HepG2 (cell line): Measurements from ENCODE around the gene KCNQ2. TPM values are rescaled to one million over a fixed set of nuclear protein-coding genes. Genes with fewer than 3 reads are reported as not detected.
"Not testable (repeated sequence)": the region's sequence is repeated elsewhere in the genome, so short reads cannot be mapped to it uniquely, and the experiment has no call there.

Experiments used
- ATAC-seq: fragments of 200-7000 bp; cut with Tn5 transposase; 3 replicates; pipeline ENCODE4 v1.9.1; 2020; ENCODE audit warnings: mild to moderate bottlenecking, moderate library complexity
- BruUV-seq: library from RNA; stranded (reverse); fragments of 400-500 nt; replicated peaks from 2 replicates; lab custom pipeline; 2021; lab: Mats Ljungman, UMichigan
- CTCF ChIA-PET: fragments of 300-600 bp; formaldehyde crosslinking; extraction: SDS; loops from one replicate; lab custom pipeline; 2021; ENCODE audit warnings: low total read pairs, inconsistent platforms, low intra/inter-chr PET ratio; lab: Yijun Ruan, JAX
- POLR2A ChIA-PET: fragments of 350-600 bp; sonication (Branson Sonifier 250); formaldehyde crosslinking; loops from one replicate; lab custom pipeline; 2020; ENCODE audit warnings: antibody characterized with exemption, inconsistent platforms; lab: Yijun Ruan, JAX
- DNase-seq: peaks from one replicate; pipeline ENCODE4 v3.0.0-alpha.2; 2015; ENCODE audit warnings: low spot score
- FAIRE-seq: peaks from 3 replicates; lab custom pipeline; 2011; peaks lifted over from hg19 to GRCh38; lab: Jason Lieb, UNC
- H2AFZ ChIP-seq: one replicate; pipeline ENCODE4 v1.6.1; 2011; ENCODE audit warnings: low read length, inconsistent platforms
- H3K27ac ChIP-seq: fragments of 300-600 bp; 3 replicates; pipeline ENCODE4 v1.8.0; 2011; ENCODE audit warnings: mixed run types, mild to moderate bottlenecking, mixed read lengths, low read length, inconsistent platforms; ENCODE audit not compliant: insufficient read depth; ENCODE audit errors: extremely low read length
- H3K27me3 ChIP-seq, 2 experiments: fragments of 200-600 bp in 1 of 2; 2 replicates in 1 of 2; 3 replicates in 1 of 2; pipeline versions ENCODE4 v1.6.0 to v1.8.0; 2011; ENCODE audit warnings: low read length in 2 of 2, mild to moderate bottlenecking in 2 of 2, moderate library complexity in 2 of 2, inconsistent platforms in 1 of 2; ENCODE audit not compliant: insufficient read depth in 2 of 2, control insufficient read depth in 1 of 2
- H3K36me3 ChIP-seq, 2 experiments: fragments of 200-600 bp in 1 of 2; replicated peaks in 1 of 2; 2 replicates in 1 of 2; 3 replicates in 1 of 2; pipeline versions ENCODE4 v1.5.1 to v1.8.0; 2011; ENCODE audit warnings: low read length in 2 of 2, inconsistent platforms in 1 of 2; ENCODE audit not compliant: insufficient read depth in 2 of 2, control insufficient read depth in 1 of 2
- H3K4me1 ChIP-seq: 2 replicates; pipeline ENCODE4 v1.5.1; 2012; ENCODE audit warnings: low read length, inconsistent platforms; ENCODE audit not compliant: insufficient read depth
- H3K4me2 ChIP-seq: 2 replicates; pipeline ENCODE4 v1.6.0; 2011; ENCODE audit warnings: low read depth, low read length, inconsistent platforms
- H3K4me3 ChIP-seq, 3 experiments: fragments of 200-600 bp in 1 of 3; sonication (generic), shearing (Covaris generic) in 1 of 3; replicated peaks in 1 of 3; 2 replicates each; pipeline ENCODE4 v1.5.1; 2011 to 2016; ENCODE audit warnings: low read length in 3 of 3, inconsistent platforms in 2 of 3, low read depth in 2 of 3, mild to moderate bottlenecking in 2 of 3, control low read depth in 1 of 3, mixed read lengths in 1 of 3; ENCODE audit not compliant: insufficient read depth in 1 of 3
- H3K79me2 ChIP-seq: one replicate; pipeline ENCODE4 v1.6.1; 2011; ENCODE audit warnings: low read length, inconsistent platforms; ENCODE audit not compliant: insufficient read depth
- H3K9ac ChIP-seq: 2 replicates; pipeline ENCODE4 v1.6.0; 2011; ENCODE audit warnings: mild to moderate bottlenecking, low read depth, low read length, inconsistent platforms; ENCODE audit not compliant: insufficient read depth
- H3K9me3 ChIP-seq: 2 replicates; pipeline ENCODE4 v1.5.1; 2012; ENCODE audit warnings: mild to moderate bottlenecking, low read length
- H4K20me1 ChIP-seq: 2 replicates; pipeline ENCODE4 v1.6.0; 2011; ENCODE audit warnings: inconsistent platforms, mild to moderate bottlenecking, low read length, moderate library complexity; ENCODE audit not compliant: insufficient read depth
- HNRNPK ChIP-seq: fragments of 200-400 bp; formaldehyde crosslinking; IDR thresholded peaks from 2 replicates; pipeline ENCODE4 v1.6.1; 2018; ENCODE audit warnings: low read length, low read depth, moderate library complexity, mild to moderate bottlenecking; ENCODE audit not compliant: poor library complexity, severe bottlenecking
- KAT8 ChIP-seq: IDR thresholded peaks from 2 replicates; pipeline ENCODE4 v1.6.1; 2016; ENCODE audit warnings: missing genetic modification reagents, missing compliant biosample characterization
- MEIS1 ChIP-seq: sonication (generic); formaldehyde crosslinking; IDR thresholded peaks from 2 replicates; pipeline ENCODE4 v1.9.0; 2021; ENCODE audit warnings: mild to moderate bottlenecking, missing genetic modification reagents, moderate library complexity, borderline replicate concordance
- NFYC ChIP-seq: IDR thresholded peaks from 2 replicates; pipeline ENCODE4 v1.6.1; 2016; ENCODE audit warnings: missing genetic modification reagents, missing compliant biosample characterization
- POLR2AphosphoS2 ChIP-seq: IDR thresholded peaks from 2 replicates; pipeline ENCODE4 v1.6.1; 2011; ENCODE audit warnings: low read depth, low read length, improper control_type of control experiment
- SALL1 ChIP-seq: sonication (generic); formaldehyde crosslinking; IDR thresholded peaks from 2 replicates; pipeline ENCODE4 v1.8.0; 2022; ENCODE audit warnings: mild to moderate bottlenecking, missing genetic modification reagents
- TBL1XR1 ChIP-seq: fragments of 150-350 bp; IDR thresholded peaks from 2 replicates; pipeline ENCODE4 v1.6.1; 2014; ENCODE audit warnings: borderline replicate concordance, low read length; ENCODE audit not compliant: partially characterized antibody
- ZBTB21 ChIP-seq: sonication (generic); formaldehyde crosslinking; IDR thresholded peaks from 2 replicates; pipeline ENCODE4 v1.4.0; 2020; ENCODE audit warnings: missing genetic modification reagents
- ZBTB43 ChIP-seq: sonication (generic); formaldehyde crosslinking; conservative IDR thresholded peaks from 2 replicates; pipeline ENCODE4 v1.4.0; 2020; ENCODE audit warnings: missing genetic modification reagents
- ZNF670 ChIP-seq: sonication (generic); formaldehyde crosslinking; IDR thresholded peaks from 2 replicates; pipeline ENCODE4 v1.8.0; 2022; ENCODE audit warnings: mild to moderate bottlenecking, missing genetic modification reagents, borderline replicate concordance
- ZNF766 ChIP-seq: sonication (generic); formaldehyde crosslinking; IDR thresholded peaks from 2 replicates; pipeline ENCODE4 v1.5.0; 2020; ENCODE audit warnings: missing genetic modification reagents, borderline replicate concordance
- ZNF775 ChIP-seq: sonication (generic); formaldehyde crosslinking; IDR thresholded peaks from 2 replicates; pipeline ENCODE4 v1.4.0; 2020; ENCODE audit warnings: missing genetic modification reagents, mild to moderate bottlenecking, moderate library complexity, borderline replicate concordance
- ZNF83 ChIP-seq: sonication (generic); formaldehyde crosslinking; IDR thresholded peaks from 2 replicates; pipeline ENCODE4 v1.4.0; 2020; ENCODE audit warnings: missing genetic modification reagents, mild to moderate bottlenecking, borderline replicate concordance
- WGBS: methylation state at CpG from one replicate; pipeline ENCODE4 v1.1.6; 2017; ENCODE audit warnings: low lambda C conversion rate; 5-methylcytosine and 5-hydroxymethylcytosine counted together
- in situ Hi-C: cut with HindIII; loops from 2 replicates; pipeline ENCODE4 v1.10.0; 2017; ENCODE audit warnings: low pct_unique_long_range_greater_than_20kb; ENCODE audit not compliant: extremely low pct_ligation_motif_present
- intact Hi-C: fragments of 100-400 bp; cut with micrococcal nuclease; formaldehyde crosslinking; loops from one replicate; pipeline ENCODE4 v1.10.0; 2022; ENCODE audit not compliant: unreplicated experiment
- polyA plus RNA-seq, 8 experiments: library from polyadenylated mRNA; depleted of rRNA in 3 of 8; stranded (reverse) in 7 of 8; unstranded in 1 of 8; fragments of >200 nt; fragmentation: Illumina TruSeq in 4 of 8; extraction: Trizol in 4 of 8; gene quantifications; 2 replicates each; pipeline versions ENCODE4 v1.2.1 to v1.2.3, GENCODE V29; 2011 to 2016; ENCODE audit warnings: low read depth in 4 of 8, missing spikeins in 1 of 8, mixed read lengths in 1 of 8; ENCODE audit not compliant: insufficient read depth in 1 of 8
- total RNA-seq, 5 experiments: library from RNA; depleted of rRNA; stranded (reverse); fragments of >200 nt; fragmentation: Illumina TruSeq; extraction: Trizol; gene quantifications; 2 replicates each; pipeline ENCODE4 v1.2.3, GENCODE V29; 2016; ENCODE audit warnings: low read depth in 1 of 5

The KCNQ2 gene
- total and polyA plus RNA-seq, 2 of the 13 experiments (the other 11 are each of a cell fraction or from before 2014, with no cell fraction given), result not detected

GRCh38 chr20:63379872-63380271 is 92.6 kb downstream of the KCNQ2 start:
- intact Hi-C loops, DNase-seq, H3K36me3 ChIP-seq, H3K4me3 ChIP-seq, H3K9me3 ChIP-seq, BruUV-seq, H3K27ac ChIP-seq, H3K9ac ChIP-seq, POLR2A ChIA-PET, H3K4me2 ChIP-seq, H3K79me2 ChIP-seq, H2AFZ ChIP-seq, ATAC-seq: not testable (repeated sequence)
- FAIRE-seq, result peak; percentile 39
- H3K27me3 ChIP-seq, result peaks cover 5 to 35% of the 10 kb centered on the region in 2 experiments; a peak in 3 of 5 replicates
- WGBS, result 42% methylated on average over 9 of the region's 9 CpGs
- in situ Hi-C loops, result loop anchor here (5.0 kb wide), 1 partner anchor 73 kb away; no protein-coding TSS in a partner anchor
- H3K4me1 ChIP-seq, result peaks cover 29% of the 10 kb centered on the region
- H4K20me1 ChIP-seq, result peaks cover 11% of the 10 kb centered on the region; the same call in 1 of the 2 replicates
- TF ChIP-seq NFYC (CRISPR knock-in tag), result peak; percentile 30; the same call in 1 of the 2 replicates
- CTCF ChIA-PET, result interaction anchor here (3.9 kb wide), 1 partner anchor 70 kb away, joined by 18 read pairs; no protein-coding TSS in a partner anchor

- TF ChIP-seq ZBTB21 (CRISPR knock-in tag) (no peak), KAT8 (CRISPR knock-in tag) (no peak), MEIS1 (CRISPR knock-in tag) (no peak), ZBTB43 (CRISPR knock-in tag) (no peak), ZNF670 (CRISPR knock-in tag) (no peak), ZNF775 (no peak), POLR2AphosphoS2 (no peak), TBL1XR1 (no peak), ZNF83 (CRISPR knock-in tag) (no peak), SALL1 (CRISPR knock-in tag) (no peak), ZNF766 (CRISPR knock-in tag) (no peak), HNRNPK (no peak)
- POLR2A ChIA-PET, result no interaction called here
- Histone ChIP-seq H4K20me1 (peaks cover 11% of the 10 kb centered on the region; the same call in 1 of the 2 replicates), H3K36me3 (no peaks in the 10 kb centered on the region), H2AFZ (no peak overlapping the region), H3K4me2 (no peak overlapping the region), H3K27ac (no peak overlapping the region), H3K79me2 (no peaks in the 10 kb centered on the region), H3K4me1 (peaks cover 34% of the 10 kb centered on the region), H3K9me3 (no peaks in the 10 kb centered on the region), H3K27me3 (peaks cover 6 to 37% of the 10 kb centered on the region in 2 experiments; a peak in 4 of 5 replicates), H3K4me3 (no peak overlapping the region), H3K9ac (no peak overlapping the region)
- ATAC-seq, result no peak
- CTCF ChIA-PET, result interaction anchor here (3.9 kb wide), 1 partner anchor 69 kb away, joined by 18 read pairs; no protein-coding TSS in a partner anchor
- FAIRE-seq, result no peak
- intact Hi-C loops (no loop called here), in situ Hi-C loops (no loop called here)
- no TSS peak for BruUV-seq
- 52% methylated on average over 11 of the region's 11 CpGs for WGBS
- no peak for DNase-seq
Observed at GRCh38 chr20:63379296-63379695, 93.2 kb downstream of the KCNQ2 start.
